Effector memory CD8-positive, alpha-beta T cell (primary cell): ENCODE data around the gene MAMDC2.
"Not testable (repeated sequence)": the region's sequence is repeated elsewhere in the genome, so short reads cannot be mapped to it uniquely, and the experiment has no call there.

ENCODE experiments used
- ATAC-seq: fragments of 150-1000 bp; cut with Tn5 transposase; replicated peaks from 2 replicates; pipeline ENCODE4 v1.10.0; 2021; ENCODE audit warnings: mild to moderate bottlenecking, moderate library complexity
- DNase-seq, 3 experiments: peaks; one replicate each; pipeline ENCODE4 v3.0.0; 2021
- H3K27ac Mint-ChIP-seq, 2 donors: one replicate each; pipeline ENCODE4 v1.8.0; 2022; ENCODE audit warnings: mild to moderate bottlenecking in 2 of 2, mixed read lengths in 2 of 2, moderate library complexity in 2 of 2
- H3K27me3 Mint-ChIP-seq, 2 donors: one replicate each; pipeline ENCODE4 v1.8.0; 2022; ENCODE audit warnings: mixed read lengths in 2 of 2
- H3K36me3 Mint-ChIP-seq: one replicate; pipeline ENCODE4 v1.8.0; 2022; ENCODE audit warnings: mild to moderate bottlenecking, moderate library complexity, mixed read lengths; ENCODE audit not compliant: insufficient read depth
- H3K4me1 Mint-ChIP-seq, 2 donors: one replicate each; pipeline ENCODE4 v1.8.0; 2022; ENCODE audit warnings: low read depth in 2 of 2, mixed read lengths in 2 of 2
- H3K4me3 Mint-ChIP-seq, 2 donors: one replicate each; pipeline ENCODE4 v1.8.0; 2022; ENCODE audit warnings: mild to moderate bottlenecking in 2 of 2, mixed read lengths in 2 of 2, moderate library complexity in 2 of 2
- H3K9me3 Mint-ChIP-seq, 2 donors: one replicate each; pipeline ENCODE4 v1.8.0; 2022; ENCODE audit warnings: mixed read lengths in 2 of 2

Gene MAMDC2

DNA sequence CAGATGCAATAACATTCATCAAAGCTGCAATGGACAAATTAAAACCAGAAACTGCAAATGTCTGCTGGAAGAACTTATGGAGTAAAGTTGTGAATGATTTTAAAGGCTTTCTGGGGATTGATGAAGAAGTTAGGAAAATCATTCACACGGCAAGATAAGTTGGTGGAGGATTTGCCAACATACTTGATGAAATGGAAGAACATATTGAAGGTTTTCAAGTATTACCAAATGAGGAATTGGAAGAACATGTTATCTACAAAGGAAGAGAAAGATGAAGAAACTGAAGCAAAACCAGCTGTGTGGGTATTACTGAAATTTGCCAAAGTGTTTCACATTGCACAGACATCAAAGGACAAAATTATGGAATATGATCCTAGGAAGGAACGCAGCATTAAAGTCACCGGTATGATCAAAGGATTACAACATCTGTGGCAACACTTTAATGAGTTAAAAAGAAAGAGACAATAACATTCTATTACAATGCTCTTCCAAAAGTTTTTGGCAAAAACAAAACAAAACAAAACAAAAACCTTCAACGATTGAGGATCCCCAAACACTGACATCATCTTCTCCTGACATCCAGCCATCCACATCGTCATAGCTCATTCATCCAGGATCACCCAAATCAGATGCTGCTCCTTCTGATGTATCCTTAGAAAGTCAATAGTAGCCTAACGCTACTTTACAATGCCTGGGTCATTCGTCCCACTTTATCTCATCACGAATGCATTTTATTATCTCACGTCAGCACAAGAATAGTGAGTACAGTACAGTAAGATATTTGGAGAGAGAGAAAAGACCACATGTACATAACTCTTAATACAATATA lies 153.8 kb downstream of the MAMDC2 start:
- ATAC-seq (no peak), DNase-seq (no peak)
- Mint-ChIP-seq H3K27me3 (peaks cover 5 to 7% of the 10 kb centered on the region in 2 donors), H3K9me3 (peaks cover 0 to 14% of the 10 kb centered on the region in 2 donors), H3K4me3 (no peak overlapping the region), H3K4me1 (no peaks in the 10 kb centered on the region), H3K27ac (no peak overlapping the region), H3K36me3 (no peaks in the 10 kb centered on the region)

DNA sequence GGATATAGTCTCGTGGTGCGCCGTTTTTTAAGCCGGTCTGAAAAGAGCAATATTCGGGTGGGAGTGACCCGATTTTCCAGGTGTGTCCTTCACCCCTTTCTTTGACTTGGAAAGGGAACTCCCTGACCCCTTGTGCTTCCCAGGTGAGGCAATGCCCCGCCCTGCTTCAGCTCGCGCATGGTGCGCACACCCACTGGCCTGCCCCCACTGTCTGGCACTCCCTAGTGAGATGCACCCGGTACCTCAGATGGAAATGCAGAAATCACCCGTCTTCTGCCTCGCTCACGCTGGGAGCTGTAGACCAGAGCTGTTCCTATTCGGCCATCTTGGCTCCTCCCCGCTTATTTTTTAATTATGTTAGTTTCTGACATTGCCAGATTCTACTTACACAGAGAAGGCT lies 161.1 kb downstream of the MAMDC2 start:
- not testable (repeated sequence) for H3K36me3 Mint-ChIP-seq, ATAC-seq, H3K27me3 Mint-ChIP-seq, H3K27ac Mint-ChIP-seq, H3K4me1 Mint-ChIP-seq, H3K4me3 Mint-ChIP-seq, DNase-seq
- peaks cover 0 to 10% of the 10 kb centered on the region in 2 donors for H3K9me3 Mint-ChIP-seq

DNA sequence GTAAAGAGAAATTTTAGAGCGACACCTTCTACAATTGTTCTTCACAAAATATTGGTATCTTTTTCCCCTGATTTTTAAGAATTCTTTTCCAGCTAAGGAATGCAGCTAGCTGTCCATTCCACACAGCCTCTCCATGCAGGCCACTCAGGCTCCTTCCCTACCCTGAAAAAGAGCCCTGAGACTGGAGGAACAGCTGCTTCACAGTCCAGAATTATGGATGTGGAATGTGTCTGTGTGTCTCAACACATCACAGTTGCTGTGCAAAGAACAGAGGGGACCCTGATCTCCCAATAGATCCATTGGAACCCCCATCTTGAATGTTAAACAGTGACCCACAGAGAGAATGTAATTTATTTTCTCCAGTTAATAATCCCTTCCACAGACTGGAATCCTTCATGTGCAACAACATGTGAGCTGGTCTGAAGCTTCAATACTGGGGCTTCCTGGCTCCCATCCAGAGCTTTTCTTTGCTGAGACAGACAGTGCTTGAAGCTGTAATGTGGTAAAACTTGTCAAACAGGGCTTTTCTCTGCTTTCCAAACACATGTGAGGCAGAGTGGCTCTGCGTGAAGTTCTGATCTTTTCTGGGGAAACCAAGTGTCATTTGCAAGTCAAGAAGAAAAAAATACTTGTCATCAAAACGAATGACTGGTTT lies 161.8 kb downstream of the MAMDC2 start:
- H3K4me1 Mint-ChIP-seq = no peaks in the 10 kb centered on the region
- ATAC-seq (no peak), DNase-seq (no peak)
- no peak overlapping the region for H3K4me3 Mint-ChIP-seq
- no peaks in the 10 kb centered on the region for H3K27me3 Mint-ChIP-seq
- no peaks in the 10 kb centered on the region for H3K36me3 Mint-ChIP-seq
- H3K9me3 Mint-ChIP-seq = peaks cover 0 to 12% of the 10 kb centered on the region in 2 donors
- H3K27ac Mint-ChIP-seq = no peak overlapping the region

DNA sequence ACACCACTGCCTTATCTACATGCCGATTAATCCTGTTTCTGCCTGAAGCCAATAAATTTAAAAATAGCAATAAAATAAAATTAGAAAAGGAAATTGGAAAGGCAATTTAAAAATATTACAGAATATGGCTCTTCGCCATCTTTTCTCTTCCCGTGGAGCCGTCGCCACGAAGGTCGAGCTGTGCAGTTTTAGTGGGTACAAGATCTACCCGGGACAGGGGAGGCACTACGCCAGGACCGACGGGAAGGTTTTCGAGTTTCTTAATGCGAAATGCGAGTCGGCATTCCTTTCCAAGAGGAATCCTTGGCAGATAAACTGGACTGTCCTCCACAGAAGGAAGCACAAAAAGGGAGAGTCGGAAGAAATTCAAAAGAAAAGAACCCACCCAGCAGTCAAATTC lies 173.4 kb downstream of the MAMDC2 start:
- no peak overlapping the region for H3K4me3 Mint-ChIP-seq
- H3K27me3 Mint-ChIP-seq = no peaks in the 10 kb centered on the region
- no peaks in the 10 kb centered on the region for H3K36me3 Mint-ChIP-seq
- peaks cover 0 to 12% of the 10 kb centered on the region in 2 donors for H3K9me3 Mint-ChIP-seq
- no peak for DNase-seq
- no peaks in the 10 kb centered on the region for H3K4me1 Mint-ChIP-seq
- no peak for ATAC-seq
- no peak overlapping the region for H3K27ac Mint-ChIP-seq

DNA sequence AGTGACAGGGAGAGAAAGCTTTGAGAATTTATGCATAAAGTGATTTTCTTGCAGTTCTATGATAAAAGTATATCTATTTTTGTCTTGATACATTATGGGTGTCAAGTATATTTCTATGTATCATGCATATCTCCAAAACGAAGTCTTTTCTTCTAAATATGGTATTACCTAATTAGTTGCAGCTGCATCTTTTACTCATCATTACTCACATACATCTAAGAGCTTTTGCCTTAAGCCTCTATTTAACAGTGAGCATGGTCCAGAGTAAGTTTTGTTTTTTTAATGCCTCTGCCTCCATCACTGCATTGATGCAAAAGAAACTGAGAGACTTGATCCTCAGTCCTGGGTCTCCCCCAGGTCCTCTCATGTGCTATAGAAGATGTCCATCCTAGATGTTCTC lies 175.1 kb downstream of the MAMDC2 start:
- Mint-ChIP-seq H3K27me3 (no peaks in the 10 kb centered on the region), H3K36me3 (no peaks in the 10 kb centered on the region), H3K4me1 (no peaks in the 10 kb centered on the region), H3K27ac (no peak overlapping the region), H3K4me3 (no peak overlapping the region), H3K9me3 (peaks cover 0 to 11% of the 10 kb centered on the region in 2 donors)
- no peak for ATAC-seq
- no peak for DNase-seq

DNA sequence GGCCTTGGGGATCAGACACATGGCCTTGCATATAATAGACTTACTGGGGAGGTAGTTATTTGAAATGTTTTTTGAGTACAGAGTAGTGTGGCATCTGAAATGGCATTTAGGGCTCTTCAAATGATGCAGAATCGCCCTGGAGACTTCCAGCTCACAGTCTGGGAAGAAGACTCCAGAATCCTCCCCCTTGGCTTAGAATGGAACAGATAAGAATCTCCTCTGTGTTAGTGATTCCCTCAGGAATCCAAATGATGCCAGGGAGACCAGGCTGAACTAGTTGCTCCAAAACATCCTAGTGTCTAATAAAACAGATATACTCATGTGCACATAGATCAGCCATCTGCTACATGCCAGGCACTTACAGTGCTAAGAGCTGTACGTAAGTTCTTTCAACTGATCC lies 176.6 kb downstream of the MAMDC2 start:
- Mint-ChIP-seq H3K9me3 (no peaks in the 10 kb centered on the region), H3K27ac (no peak overlapping the region), H3K36me3 (no peaks in the 10 kb centered on the region), H3K4me1 (no peaks in the 10 kb centered on the region), H3K27me3 (no peaks in the 10 kb centered on the region), H3K4me3 (no peak overlapping the region)
- ATAC-seq (no peak), DNase-seq (no peak)

DNA sequence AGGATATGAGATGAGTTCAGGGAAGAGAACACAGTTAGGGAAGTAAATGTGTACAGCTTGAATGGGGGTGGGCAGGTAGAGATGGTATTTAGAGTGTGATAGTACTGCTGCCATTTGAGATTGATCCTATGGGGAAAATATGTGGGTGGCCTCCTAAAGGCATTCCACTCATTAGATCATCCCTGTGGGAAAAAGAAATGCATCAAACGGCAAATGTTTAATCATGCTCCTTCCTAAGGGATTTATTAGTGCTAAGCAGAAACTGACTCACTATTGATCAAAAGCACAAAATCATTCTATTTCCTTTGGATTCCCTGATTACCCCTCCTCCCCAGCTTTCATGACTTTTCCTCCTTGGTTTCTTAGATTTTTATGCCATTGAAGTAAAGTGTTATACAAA lies 178.7 kb downstream of the MAMDC2 start:
- H3K27ac Mint-ChIP-seq = no peak overlapping the region

DNA sequence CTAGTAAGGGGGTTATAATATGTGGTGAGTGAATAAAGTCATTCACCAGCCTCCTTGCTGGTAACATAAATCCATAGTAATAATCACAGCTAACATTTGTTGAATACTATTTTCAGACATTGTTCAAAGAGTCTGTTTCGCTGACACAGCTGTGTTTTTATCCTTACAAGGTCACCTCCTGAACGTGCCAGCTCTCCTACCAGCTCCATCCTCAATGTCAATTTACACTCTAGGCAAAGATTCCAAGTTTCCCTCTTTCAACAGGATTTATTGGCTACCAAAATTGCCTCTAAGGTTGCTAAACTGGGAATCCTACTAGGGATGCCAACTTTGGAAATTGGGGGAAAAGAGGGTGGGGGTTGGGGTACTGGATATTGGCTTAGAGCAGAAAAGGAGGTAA lies 184.5 kb downstream of the MAMDC2 start:
- Mint-ChIP-seq H3K27ac (no peak overlapping the region), H3K4me1 (no peaks in the 10 kb centered on the region), H3K27me3 (peaks cover 11 to 12% of the 10 kb centered on the region in 2 donors), H3K9me3 (no peaks in the 10 kb centered on the region), H3K36me3 (no peaks in the 10 kb centered on the region), H3K4me3 (no peak overlapping the region)
- DNase-seq (no peak), ATAC-seq (no peak)

More for the DNA sequence above, 178.7 kb downstream of the MAMDC2 start:
- Mint-ChIP-seq H3K9me3 (no peaks in the 10 kb centered on the region), H3K4me1 (no peaks in the 10 kb centered on the region), H3K27me3 (no peaks in the 10 kb centered on the region), H3K4me3 (no peak overlapping the region), H3K36me3 (no peaks in the 10 kb centered on the region)
- DNase-seq = no peak
- ATAC-seq = no peak

DNA sequence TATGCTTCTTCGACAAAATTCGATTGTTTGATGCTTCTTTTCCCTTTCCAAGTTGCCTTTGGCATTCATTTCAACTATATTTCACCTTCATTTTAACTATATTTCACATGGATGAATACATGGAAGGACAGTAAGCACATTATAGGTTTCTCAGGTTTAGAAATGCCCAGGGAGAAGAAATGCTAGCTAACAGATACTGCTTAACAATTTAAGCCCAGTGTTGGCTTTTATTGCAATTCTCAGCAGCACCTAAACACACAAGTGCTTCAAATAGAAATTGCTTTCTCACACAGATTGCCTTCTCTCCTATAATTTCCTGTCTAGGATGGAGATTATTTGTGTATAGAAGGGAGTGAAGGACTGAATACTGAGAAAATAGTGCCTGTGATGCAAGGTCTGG lies 185.0 kb downstream of the MAMDC2 start:
- peaks cover 15 to 17% of the 10 kb centered on the region in 2 donors for H3K27me3 Mint-ChIP-seq
- DNase-seq = no peak
- no peaks in the 10 kb centered on the region for H3K36me3 Mint-ChIP-seq
- no peak overlapping the region for H3K27ac Mint-ChIP-seq
- H3K9me3 Mint-ChIP-seq = no peaks in the 10 kb centered on the region
- H3K4me1 Mint-ChIP-seq = no peaks in the 10 kb centered on the region
- H3K4me3 Mint-ChIP-seq = no peak overlapping the region
- ATAC-seq = no peak

DNA sequence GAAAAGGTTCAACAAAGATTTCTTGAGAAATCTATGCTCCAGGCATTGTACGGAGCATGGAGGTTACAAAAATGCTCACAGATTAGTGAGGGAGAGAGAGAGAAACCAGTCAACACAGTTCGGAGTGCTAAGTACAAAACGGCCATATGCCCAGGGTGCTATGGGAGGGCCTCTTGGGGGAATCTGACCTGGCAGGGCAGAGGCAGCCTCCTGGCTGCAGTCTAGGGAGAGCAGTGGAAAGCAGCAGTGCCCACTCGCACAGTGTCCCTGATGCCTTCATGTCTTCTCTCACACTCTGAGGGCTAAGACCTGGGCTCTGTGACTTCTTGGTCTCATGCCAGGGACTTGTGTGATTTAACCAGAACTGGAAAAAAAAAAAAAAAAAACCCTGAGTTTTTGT lies 185.4 kb downstream of the MAMDC2 start:
- Mint-ChIP-seq H3K27me3 (peaks cover 20 to 21% of the 10 kb centered on the region in 2 donors), H3K36me3 (no peaks in the 10 kb centered on the region), H3K4me1 (no peaks in the 10 kb centered on the region), H3K4me3 (no peak overlapping the region), H3K27ac (no peak overlapping the region), H3K9me3 (no peaks in the 10 kb centered on the region)
- DNase-seq = no peak
- ATAC-seq = no peak

DNA sequence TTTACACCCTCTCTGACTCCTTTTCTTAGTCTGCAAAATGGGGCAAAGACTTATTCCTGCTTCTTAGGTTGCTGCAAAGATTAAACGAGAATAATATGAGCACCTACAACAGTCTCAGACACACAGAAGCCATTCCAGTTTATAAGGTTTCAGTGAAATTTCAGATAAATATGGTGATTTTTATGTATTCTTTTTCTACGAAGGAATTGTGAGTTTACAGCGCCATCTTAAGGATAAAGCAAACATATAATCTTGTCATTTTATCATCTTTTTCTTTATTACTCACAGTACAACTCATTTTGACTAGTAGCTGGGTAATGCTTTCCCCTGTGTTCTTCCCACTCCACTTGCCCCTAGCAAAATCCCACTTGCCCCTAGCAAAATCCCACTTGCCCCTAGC lies 185.9 kb downstream of the MAMDC2 start:
- Mint-ChIP-seq H3K4me3 (no peak overlapping the region), H3K4me1 (no peaks in the 10 kb centered on the region), H3K9me3 (no peaks in the 10 kb centered on the region), H3K27me3 (peaks cover 20 to 23% of the 10 kb centered on the region in 2 donors), H3K27ac (no peak overlapping the region), H3K36me3 (no peaks in the 10 kb centered on the region)
- ATAC-seq (no peak), DNase-seq (no peak)

DNA sequence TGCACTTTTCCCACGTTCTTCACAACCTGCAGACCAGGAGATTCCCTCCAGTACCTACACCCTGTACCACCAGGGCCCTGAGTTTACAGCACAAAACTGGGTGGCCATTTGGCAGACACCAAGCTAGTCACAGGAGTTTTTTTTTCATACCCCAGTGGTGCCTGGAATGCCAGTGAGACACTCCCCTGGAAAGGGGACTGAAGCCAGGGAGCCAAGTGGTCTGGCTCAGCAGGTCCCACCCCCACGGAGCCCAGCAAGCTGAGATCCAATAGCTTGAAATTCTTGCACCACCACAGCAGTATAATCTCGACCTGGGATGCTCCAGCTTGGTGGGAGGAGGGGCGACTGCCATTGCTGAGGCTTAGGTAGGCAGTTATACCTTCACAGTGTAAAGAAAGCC lies 188.8 kb downstream of the MAMDC2 start:
- no peak for DNase-seq
- H3K27me3 Mint-ChIP-seq = peaks cover 20 to 44% of the 10 kb centered on the region in 2 donors
- no peak overlapping the region for H3K27ac Mint-ChIP-seq
- H3K36me3 Mint-ChIP-seq = no peaks in the 10 kb centered on the region
- H3K4me1 Mint-ChIP-seq = no peaks in the 10 kb centered on the region
- H3K9me3 Mint-ChIP-seq = no peaks in the 10 kb centered on the region
- no peak for ATAC-seq
- H3K4me3 Mint-ChIP-seq = no peak overlapping the region

DNA sequence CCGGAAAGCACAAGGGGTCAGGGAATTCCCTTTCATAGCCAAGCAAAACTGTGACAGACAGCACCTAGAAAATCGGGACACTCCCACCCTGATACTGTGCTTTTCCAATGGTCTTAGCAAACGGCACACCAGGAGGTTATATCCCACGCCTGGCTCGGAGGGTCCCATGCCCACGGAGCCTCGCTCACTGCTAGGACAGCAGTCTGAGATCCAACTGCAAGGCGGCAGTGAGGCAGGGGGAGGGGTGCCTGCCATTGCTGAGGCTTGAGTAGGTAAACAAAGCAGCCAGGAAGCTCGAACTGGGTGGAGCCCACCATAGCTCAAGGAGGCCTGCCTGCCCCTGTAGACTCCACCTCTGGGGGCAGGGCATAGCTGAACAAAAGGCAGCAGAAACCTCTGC lies 190.6 kb downstream of the MAMDC2 start:
- not testable (repeated sequence) for ATAC-seq, H3K4me3 Mint-ChIP-seq, H3K9me3 Mint-ChIP-seq, H3K4me1 Mint-ChIP-seq, H3K36me3 Mint-ChIP-seq, H3K27ac Mint-ChIP-seq, DNase-seq
- H3K27me3 Mint-ChIP-seq = peaks cover 20 to 46% of the 10 kb centered on the region in 2 donors

DNA sequence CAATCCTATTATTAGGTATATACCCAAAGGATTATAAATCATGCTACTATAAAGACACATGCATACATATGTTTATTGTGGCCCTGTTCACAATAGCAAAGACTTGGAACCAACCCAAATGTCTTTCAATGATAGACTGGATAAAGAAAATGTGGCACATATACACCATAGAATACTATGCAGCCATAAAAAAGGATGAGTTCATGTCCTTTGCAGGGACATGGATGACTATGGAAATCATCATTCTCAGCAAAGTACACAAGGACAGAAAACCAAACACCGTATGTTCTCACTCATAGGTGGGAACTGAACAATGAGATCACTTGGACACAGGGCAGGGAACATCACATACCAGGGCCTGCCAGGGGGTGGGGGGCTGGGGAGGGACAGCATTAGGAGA lies 202.3 kb downstream of the MAMDC2 start:
- H3K9me3 Mint-ChIP-seq = not testable (repeated sequence)

More for the DNA sequence above, 202.3 kb downstream of the MAMDC2 start:
- not testable (repeated sequence) for ATAC-seq, H3K36me3 Mint-ChIP-seq, H3K4me1 Mint-ChIP-seq, DNase-seq, H3K4me3 Mint-ChIP-seq, H3K27ac Mint-ChIP-seq
- peaks cover 34 to 44% of the 10 kb centered on the region in 2 donors for H3K27me3 Mint-ChIP-seq
